HepG2 (cell line): ENCODE results near the gene DUSP16.

ENCODE experiments used
- ATF2 ChIP-seq: sonication (generic); formaldehyde crosslinking; IDR thresholded peaks from 2 replicates; pipeline ENCODE4 v1.4.0; 2020; ENCODE audit warnings: missing genetic modification reagents
- GZF1 ChIP-seq: sonication (generic); formaldehyde crosslinking; IDR thresholded peaks from 2 replicates; pipeline ENCODE4 v1.5.1; 2020; ENCODE audit warnings: mild to moderate bottlenecking, missing genetic modification reagents
- ZC3H13 ChIP-seq: sonication (generic); formaldehyde crosslinking; IDR thresholded peaks from 2 replicates; pipeline ENCODE4 v1.8.1; 2023; ENCODE audit warnings: mild to moderate bottlenecking, missing genetic modification reagents, moderate library complexity
- ZNF143 ChIP-seq: sonication (generic); formaldehyde crosslinking; IDR thresholded peaks from 2 replicates; pipeline ENCODE4 v1.4.0; 2020; ENCODE audit warnings: missing genetic modification reagents

- TF ChIP-seq ZNF143 (CRISPR knock-in tag) (no peak), GZF1 (no peak), ZC3H13 (CRISPR knock-in tag) (no peak), ATF2 (CRISPR knock-in tag) (no peak)
These were observed 111.6 kb downstream of the DUSP16 start for GRCh38 chr12:12451098-12451497.
